GM12801 (cell line): ENCODE data around the gene TMEM209.

ENCODE experiments used
- TF ChIP-seq, protein P1 (sequence below): IDR thresholded peaks from one replicate; pipeline ENCODE4 v1.5.1; 2011; ENCODE audit warnings: control low read depth; ENCODE audit not compliant: insufficient read length; ENCODE audit errors: extremely low read depth

TMEM209 gene

DNA sequence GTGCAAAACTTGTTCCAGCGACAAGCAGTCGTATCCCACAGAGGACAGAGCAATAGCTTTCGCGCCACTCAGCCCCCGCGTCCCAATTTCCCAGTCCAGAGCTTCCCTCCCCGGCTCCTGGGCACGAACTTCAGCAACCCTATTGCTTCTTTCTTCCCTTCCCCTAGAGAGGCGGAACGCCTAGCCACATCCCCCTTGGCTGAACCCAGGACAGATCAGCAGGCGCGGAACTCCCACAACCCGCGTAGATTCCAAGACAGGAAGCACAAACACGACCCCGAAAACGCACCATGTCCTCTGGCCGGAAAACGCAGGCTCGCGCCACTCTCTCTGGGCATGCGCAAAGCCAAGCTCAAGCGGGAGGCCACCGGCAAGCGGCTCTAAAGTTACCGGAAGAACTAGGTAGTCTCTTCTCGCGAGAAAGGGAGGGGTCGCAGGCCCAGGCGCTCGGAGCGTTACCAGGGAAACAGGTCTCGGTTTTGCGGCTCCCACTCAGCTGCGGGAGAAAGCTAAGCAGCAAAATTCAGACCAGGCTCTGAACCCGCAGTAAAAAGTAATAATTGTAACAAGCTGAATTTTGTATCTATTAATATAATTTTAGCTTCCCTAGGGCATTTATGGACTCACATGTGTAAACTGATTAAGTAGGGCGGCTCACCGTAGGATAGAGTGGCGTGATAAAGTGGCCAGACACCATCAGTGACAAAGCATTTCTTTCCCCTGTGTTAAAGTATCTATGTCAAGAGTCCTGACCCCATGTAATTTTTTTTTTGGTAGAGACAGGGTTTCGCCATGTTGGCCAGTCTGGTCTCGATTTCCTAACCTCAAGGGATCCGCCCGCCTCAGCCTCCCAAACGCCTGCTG is at the start of gene TMEM209:
TSS of gene TMEM209 (minus strand) at position 323 of the 864 bp plus-strand sequence. CDS start at position 292, 31 bp downstream.
- TF ChIP-seq, protein P1, sequence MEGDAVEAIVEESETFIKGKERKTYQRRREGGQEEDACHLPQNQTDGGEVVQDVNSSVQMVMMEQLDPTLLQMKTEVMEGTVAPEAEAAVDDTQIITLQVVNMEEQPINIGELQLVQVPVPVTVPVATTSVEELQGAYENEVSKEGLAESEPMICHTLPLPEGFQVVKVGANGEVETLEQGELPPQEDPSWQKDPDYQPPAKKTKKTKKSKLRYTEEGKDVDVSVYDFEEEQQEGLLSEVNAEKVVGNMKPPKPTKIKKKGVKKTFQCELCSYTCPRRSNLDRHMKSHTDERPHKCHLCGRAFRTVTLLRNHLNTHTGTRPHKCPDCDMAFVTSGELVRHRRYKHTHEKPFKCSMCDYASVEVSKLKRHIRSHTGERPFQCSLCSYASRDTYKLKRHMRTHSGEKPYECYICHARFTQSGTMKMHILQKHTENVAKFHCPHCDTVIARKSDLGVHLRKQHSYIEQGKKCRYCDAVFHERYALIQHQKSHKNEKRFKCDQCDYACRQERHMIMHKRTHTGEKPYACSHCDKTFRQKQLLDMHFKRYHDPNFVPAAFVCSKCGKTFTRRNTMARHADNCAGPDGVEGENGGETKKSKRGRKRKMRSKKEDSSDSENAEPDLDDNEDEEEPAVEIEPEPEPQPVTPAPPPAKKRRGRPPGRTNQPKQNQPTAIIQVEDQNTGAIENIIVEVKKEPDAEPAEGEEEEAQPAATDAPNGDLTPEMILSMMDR, result no peak

DNA sequence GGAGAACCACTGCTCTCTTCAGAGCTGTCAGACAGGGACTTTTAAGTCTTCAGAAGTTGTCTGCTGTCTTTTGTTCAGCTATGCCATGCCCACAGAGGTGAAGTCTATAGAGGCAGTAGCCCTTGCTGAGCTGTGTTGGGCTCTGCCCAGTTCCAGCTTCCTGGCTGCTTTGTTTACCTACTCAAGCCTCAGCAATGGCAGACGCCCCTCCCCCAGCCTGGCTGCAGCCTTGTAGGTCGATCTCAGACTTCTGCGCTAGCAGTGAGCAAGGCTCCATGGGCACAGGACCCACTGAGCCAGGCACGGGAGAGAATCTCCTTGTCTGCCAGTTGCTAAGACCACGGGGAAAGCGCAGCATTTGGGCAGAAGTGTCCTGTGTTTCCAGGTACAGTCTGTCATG is 49.3 kb upstream of the TMEM209 start:
- TF ChIP-seq, protein P1, result no peak

DNA sequence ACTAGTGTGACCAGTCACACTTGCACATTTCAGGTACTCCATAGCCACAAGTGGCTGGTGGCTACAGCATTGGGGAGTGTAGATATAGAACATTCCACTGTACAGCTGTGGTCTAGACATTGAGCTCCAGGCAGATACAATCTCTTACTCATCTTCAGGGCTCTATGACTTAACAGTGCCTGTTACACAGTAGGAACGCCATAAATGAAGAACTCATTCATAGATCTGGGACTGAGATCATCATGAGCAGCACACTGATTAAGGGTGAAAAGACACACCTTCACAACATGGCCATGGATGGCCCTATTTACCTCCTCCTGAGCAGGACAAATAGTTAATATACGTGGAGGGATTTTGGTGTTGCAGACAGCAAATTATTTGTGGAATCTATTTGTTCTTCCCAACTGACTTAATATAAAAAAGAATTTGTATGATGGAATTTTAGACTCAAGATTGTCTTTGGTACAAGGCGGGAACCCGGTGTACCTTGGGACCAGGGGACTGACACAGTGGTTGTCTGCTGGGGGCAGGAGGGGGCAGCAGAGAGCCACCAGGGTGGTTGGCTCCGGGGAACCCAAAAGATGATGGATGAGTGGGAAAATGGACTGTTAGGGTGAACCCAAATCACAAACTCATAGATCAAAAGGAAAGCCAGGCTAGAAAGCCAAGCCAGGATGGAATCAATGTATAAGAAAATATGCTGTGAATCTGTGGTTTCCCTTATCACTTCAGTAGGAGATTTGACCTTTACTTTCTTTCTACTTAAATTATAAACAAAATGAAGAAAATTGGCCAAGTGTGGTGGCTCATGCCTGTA is 37.2 kb upstream of the TMEM209 start:
- TF ChIP-seq, protein P1, result no peak

DNA sequence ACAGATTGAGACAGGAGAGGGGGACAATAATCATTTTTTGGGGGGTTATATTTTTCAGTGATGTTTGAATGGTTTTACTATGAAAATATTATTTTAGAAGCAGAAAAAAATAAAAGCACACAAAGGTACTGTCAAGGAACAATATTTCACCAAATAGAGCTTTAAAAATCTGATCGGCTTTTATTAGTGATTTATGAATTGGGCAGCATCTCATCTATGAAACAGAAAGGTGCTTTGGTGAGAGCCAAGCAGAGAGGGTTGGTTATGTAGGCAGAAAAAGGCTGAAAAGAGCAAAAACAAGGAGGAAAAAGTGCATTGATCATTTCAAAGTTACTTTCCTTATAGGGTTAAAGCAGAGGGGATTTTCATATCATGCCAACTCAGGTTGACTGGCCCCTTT is 35.0 kb upstream of the TMEM209 start:
- TF ChIP-seq, protein P1, result no peak

DNA sequence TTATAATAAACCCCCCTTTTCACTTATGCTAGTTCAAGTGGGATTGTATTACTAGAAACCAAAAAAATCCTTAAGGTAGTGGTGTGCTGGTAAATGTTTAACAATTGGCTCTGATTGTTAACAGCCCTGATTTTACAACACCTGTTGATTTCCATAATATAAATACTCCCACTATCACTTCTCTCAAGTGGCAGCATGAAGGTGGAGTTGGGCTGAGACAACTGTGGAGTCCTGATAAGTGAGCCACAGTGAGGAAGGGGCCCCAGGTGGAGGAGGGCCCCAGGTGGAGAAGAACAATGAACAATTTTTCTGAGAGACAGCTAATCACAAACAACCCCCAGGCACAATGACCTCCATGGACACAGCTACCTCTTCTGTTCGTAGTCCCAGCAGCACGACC is 28.9 kb upstream of the TMEM209 start:
- TF ChIP-seq, protein P1, result no peak

DNA sequence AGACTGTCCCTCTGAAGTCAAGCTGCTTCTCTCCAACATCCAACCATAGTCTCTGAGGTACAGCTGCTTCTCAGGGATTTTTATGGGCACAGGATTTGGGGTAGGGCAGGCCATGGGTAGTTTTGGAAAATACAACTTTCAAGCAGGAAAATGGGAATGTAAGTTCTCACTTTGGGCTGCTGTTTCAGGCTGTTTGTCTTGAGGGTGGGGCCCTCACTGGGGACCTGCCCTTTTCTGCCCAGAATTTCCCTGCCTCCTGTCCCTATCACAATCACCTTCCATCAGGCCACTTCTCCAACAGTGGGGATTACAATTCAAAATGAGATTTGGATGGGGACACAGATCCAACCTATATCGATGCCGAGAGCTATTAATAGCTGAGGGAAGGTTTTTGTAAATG is 27.0 kb upstream of the TMEM209 start:
- TF ChIP-seq, protein P1, result no peak

DNA sequence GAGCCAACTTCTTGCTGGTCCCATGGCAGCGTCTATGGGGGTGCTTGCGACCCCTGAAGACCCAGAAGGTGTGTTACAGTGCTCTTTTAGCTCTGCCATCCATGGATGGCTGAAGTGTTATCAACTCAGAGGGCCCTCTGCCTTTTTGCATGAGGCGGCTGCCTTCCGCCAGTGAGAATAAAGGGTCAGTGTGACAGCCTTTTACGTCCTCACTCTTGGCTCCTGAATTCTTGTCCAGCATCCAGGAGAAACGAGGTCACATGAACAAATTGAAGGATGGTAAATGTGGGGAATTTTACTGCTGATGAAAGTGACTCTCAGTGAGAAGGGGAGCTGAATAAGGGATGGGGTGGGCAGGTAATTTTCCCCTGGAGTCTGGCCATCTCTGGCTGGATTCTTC is 26.6 kb upstream of the TMEM209 start:
- TF ChIP-seq, protein P1, result no peak
